HCT116 (cell line): ENCODE results near the gene NSG1.

ENCODE experiments used
- EZH2phosphoT487 ChIP-seq: fragments of 200-600 bp; IDR thresholded peaks from 2 replicates; pipeline ENCODE4 v1.6.1; 2018; ENCODE audit warnings: antibody characterized with exemption, borderline replicate concordance
- SIN3A ChIP-seq: IDR thresholded peaks from 2 replicates; pipeline ENCODE4 v1.6.1; 2012; ENCODE audit warnings: low read depth
- YY1 ChIP-seq: IDR thresholded peaks from 2 replicates; pipeline ENCODE4 v1.6.1; 2011; ENCODE audit warnings: low read length, low read depth, moderate library complexity, mild to moderate bottlenecking; ENCODE audit not compliant: insufficient replicate concordance; ENCODE audit errors: extremely low read depth
- ZNF274 ChIP-seq: fragments of 200-500 bp; sonication (Bioruptor generic); IDR thresholded peaks from 2 replicates; pipeline ENCODE4 v1.6.1; 2014; ENCODE audit warnings: mild to moderate bottlenecking, low read depth, low read length, inconsistent platforms
- TF ChIP-seq, protein P1 (sequence below), 3 experiments: fragments of 200-600 bp in 1 of 3; sonication (generic) in 1 of 3; IDR thresholded peaks in 2 of 3; conservative IDR thresholded peaks in 1 of 3; 2 replicates each; pipeline ENCODE4 v1.5.1; 2012 to 2017; ENCODE audit warnings: low read depth in 2 of 3, low read length in 2 of 3, antibody characterized with exemption in 1 of 3, borderline replicate concordance in 1 of 3, control low read depth in 1 of 3, mild to moderate bottlenecking in 1 of 3, mixed read lengths in 1 of 3, mixed run types in 1 of 3, moderate library complexity in 1 of 3; ENCODE audit not compliant: insufficient read depth in 1 of 3

DNA sequence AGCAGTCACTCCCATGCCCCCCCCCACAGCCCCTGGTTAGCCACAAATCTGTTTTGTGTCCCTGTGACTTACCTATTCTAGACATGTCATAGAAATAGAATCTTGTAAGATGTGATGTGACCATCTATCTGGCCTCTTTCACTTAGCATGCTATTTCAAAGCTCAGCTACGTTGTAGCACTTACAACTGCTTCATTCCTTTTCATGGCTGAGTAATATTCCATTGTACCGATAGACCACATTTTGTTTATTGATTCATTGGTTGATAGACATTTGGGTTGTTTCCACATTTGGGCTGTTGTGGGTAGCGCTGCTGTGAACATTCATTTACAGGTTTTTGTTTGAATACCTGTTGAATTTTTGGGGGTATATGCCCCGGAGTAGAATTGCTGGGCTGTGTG is 11.5 kb downstream of the NSG1 start:
- no peak for TF ChIP-seq SIN3A
- no peak for TF ChIP-seq EZH2phosphoT487
- TF ChIP-seq YY1: no peak
- TF ChIP-seq ZNF274: no peak
- TF ChIP-seq, protein P1, sequence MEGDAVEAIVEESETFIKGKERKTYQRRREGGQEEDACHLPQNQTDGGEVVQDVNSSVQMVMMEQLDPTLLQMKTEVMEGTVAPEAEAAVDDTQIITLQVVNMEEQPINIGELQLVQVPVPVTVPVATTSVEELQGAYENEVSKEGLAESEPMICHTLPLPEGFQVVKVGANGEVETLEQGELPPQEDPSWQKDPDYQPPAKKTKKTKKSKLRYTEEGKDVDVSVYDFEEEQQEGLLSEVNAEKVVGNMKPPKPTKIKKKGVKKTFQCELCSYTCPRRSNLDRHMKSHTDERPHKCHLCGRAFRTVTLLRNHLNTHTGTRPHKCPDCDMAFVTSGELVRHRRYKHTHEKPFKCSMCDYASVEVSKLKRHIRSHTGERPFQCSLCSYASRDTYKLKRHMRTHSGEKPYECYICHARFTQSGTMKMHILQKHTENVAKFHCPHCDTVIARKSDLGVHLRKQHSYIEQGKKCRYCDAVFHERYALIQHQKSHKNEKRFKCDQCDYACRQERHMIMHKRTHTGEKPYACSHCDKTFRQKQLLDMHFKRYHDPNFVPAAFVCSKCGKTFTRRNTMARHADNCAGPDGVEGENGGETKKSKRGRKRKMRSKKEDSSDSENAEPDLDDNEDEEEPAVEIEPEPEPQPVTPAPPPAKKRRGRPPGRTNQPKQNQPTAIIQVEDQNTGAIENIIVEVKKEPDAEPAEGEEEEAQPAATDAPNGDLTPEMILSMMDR (IDR thresholded peaks at IDR 0.05 in 2 of 3, conservative IDR thresholded peaks at IDR 0.05 in 1 of 3; ENCODE audit: borderline replicate concordance in 1 of 3, insufficient read depth in 1 of 3, low read depth in 2 of 3, low read length in 2 of 3): no peak
